GM12892 (cell line): ENCODE results near the gene MMP24.
"Not testable (repeated sequence)": the region's sequence is repeated elsewhere in the genome, so short reads cannot be mapped to it uniquely, and the experiment has no call there.

Source experiments
- DNase-seq: peaks from one replicate; pipeline ENCODE4 v3.0.0; 2011; ENCODE audit not compliant: insufficient read length
- FAIRE-seq: peaks from 2 replicates; lab custom pipeline; 2011; peaks lifted over from hg19 to GRCh38; lab: Jason Lieb, UNC
- POLR2A ChIP-seq: IDR thresholded peaks from 2 replicates; pipeline ENCODE4 v1.6.1; 2011; ENCODE audit warnings: low read depth, low read length, control low read depth
- POLR2AphosphoS5 ChIP-seq: IDR thresholded peaks from 2 replicates; pipeline ENCODE4 v1.6.1; 2011; ENCODE audit warnings: low read depth, low read length, control low read depth
- TAF1 ChIP-seq: IDR thresholded peaks from 2 replicates; pipeline ENCODE4 v1.6.1; 2011; ENCODE audit warnings: low read depth, mild to moderate bottlenecking, control low read depth, low read length, borderline replicate concordance

Gene MMP24

GRCh38 chr20:35248641-35249475, 22.4 kb downstream of the MMP24 start:
- TF ChIP-seq TAF1 (no peak), POLR2AphosphoS5 (no peak), POLR2A (no peak)
- FAIRE-seq (no peak), DNase-seq (no peak)

GRCh38 chr20:35251613-35251940, 25.1 kb downstream of the MMP24 start:
- TF ChIP-seq TAF1 (no peak), POLR2A (no peak), POLR2AphosphoS5 (no peak)
- no peak for FAIRE-seq
- no peak for DNase-seq

DNA sequence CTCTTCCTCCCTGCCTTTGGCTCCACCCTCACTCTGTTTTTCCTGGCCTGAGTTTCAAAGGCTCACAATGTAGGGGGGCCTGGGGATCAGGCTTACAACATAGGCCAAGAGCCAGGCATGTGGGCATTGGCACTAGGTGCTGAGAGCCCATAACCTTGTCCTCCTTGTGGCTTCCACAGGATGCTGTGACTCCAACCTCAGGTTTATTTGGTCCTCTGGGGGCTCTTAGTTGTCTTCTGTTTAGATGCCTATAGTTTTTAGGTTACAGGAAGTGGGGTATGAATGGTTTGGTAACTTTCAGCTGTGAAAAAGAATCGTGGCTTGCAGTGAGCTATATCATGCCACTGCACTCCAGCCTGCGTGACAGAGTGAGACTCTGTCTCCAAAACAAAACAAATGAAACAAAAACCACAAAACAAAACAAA, 25.6 kb downstream of the MMP24 start:
- FAIRE-seq = peak; percentile 53

DNA sequence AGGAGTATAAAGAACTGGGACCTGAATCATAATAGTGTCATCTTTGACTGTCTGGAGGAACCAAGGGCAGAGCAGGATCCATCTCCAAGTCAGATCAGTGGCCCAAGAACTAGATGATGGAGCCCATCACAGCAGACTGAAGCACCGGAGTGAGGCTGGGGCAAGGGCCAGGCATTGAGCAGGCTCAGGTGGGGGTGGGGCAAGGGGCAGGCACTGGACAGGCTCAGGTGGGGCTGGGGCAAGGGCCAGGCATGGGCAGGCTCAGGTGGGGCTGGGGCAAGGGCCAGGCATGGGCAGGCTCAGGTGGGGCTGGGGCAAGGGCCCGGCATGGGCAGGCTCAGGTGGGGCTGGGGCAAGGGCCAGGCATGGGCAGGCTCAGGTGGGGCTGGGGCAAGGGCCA, 26.1 kb downstream of the MMP24 start:
- not testable (repeated sequence) for FAIRE-seq, DNase-seq

More for the DNA sequence above, 25.6 kb downstream of the MMP24 start:
- TF ChIP-seq POLR2A (no peak), TAF1 (no peak), POLR2AphosphoS5 (no peak)
- DNase-seq = no peak

GRCh38 chr20:35253010-35253409, 26.5 kb downstream of the MMP24 start:
- FAIRE-seq (no peak), DNase-seq (no peak)
- no peak for TF ChIP-seq POLR2AphosphoS5
- no peak for TF ChIP-seq TAF1
- no peak for TF ChIP-seq POLR2A

DNA sequence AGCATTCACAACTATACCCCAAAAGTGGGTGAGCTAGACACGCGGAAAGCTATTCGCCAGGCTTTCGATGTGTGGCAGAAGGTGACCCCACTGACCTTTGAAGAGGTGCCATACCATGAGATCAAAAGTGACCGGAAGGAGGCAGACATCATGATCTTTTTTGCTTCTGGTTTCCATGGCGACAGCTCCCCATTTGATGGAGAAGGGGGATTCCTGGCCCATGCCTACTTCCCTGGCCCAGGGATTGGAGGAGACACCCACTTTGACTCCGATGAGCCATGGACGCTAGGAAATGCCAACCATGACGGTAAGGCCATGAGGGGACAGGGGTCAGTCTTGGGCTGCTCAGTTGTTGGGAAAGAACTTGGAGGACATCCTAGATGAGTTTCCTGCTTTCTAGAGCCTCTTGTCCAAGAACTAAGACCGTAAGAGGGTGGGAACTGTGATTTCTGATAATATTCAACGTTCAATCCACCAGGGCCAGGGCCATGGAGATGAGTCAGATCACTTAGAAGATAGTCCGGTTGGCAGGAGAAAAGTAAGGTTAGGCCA, 28.0 kb downstream of the MMP24 start:
- no peak for FAIRE-seq
- DNase-seq = no peak
- TF ChIP-seq POLR2AphosphoS5 = no peak
- no peak for TF ChIP-seq TAF1
- no peak for TF ChIP-seq POLR2A

DNA sequence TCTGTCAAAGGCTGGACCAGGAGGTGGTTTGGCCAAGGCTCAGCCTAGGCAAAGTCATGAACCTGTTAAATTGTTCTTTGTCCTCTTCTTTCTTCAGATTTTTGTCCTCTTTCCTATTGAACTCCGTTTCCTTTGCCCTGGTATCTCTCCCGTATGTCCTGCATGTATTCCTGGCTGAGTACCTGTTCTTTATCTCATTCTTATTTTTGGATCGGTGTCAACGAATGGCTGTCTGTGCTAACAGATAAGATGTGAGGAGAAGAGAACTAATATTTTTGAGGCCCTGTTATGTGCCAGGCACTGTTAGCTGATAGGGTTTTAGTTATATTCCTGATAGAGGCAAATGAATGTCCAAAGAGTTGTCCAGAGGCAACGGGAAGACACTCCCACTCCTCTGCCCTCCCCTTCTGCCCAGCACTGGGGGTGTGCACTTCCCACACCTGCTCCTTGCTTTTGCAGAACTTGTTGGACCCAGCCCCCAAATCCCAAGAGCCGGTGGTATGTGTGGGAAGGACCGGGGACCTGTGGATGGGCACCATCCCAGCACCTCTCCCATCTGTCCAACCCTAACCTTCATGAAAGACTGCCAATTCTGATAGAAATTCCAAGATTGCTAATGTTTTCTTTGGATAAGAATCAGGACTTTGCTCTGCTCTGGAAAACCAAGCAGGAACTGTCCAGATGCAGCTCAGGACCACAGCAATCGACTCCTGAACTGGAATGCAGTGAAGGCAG, 30.9 kb downstream of the MMP24 start:
- FAIRE-seq = no peak
- TF ChIP-seq TAF1 = no peak
- no peak for TF ChIP-seq POLR2A
- no peak for TF ChIP-seq POLR2AphosphoS5
- no peak for DNase-seq

DNA sequence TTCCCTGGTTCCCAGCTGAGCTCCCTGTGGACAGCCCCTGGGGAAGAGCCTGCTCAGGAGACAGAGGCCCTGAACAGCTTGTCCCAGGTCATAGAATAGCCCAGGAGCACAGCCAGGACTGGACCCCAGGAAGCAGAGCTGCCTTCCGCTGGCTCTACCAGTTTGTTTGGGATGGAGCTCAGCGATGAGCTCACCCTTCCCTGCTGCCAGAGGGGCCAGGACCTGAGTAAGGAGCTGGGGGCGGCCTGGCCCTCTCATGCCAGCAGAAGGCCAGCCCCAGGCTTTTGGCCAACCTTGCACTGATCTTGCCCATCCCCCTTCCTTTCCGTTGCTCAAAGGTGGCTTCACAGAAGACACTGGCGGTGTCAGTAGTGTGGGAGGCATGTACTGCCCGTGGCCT, 33.9 kb downstream of the MMP24 start:
- DNase-seq (no peak), FAIRE-seq (no peak)
- TF ChIP-seq TAF1 = no peak
- no peak for TF ChIP-seq POLR2AphosphoS5
- TF ChIP-seq POLR2A = no peak

DNA sequence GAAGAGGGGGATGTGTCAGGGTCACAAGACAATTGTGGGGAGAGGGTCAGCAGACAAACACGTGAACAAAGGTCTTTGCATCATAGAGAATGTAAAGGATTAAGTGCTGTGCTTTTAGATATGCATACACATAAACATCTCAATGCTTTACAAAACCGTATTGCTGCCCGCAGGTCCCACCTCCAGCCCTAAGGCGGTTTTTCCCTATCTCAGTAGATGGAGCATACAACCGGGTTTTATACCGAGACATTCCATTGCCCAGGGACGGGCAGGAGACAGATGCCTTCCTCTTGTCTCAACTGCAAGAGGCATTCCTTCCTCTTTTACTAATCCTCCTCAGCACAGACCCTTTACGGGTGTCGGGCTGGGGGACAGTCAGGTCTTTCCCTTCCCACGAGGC, 35.8 kb downstream of the MMP24 start:
- not testable (repeated sequence) for DNase-seq, FAIRE-seq

DNA sequence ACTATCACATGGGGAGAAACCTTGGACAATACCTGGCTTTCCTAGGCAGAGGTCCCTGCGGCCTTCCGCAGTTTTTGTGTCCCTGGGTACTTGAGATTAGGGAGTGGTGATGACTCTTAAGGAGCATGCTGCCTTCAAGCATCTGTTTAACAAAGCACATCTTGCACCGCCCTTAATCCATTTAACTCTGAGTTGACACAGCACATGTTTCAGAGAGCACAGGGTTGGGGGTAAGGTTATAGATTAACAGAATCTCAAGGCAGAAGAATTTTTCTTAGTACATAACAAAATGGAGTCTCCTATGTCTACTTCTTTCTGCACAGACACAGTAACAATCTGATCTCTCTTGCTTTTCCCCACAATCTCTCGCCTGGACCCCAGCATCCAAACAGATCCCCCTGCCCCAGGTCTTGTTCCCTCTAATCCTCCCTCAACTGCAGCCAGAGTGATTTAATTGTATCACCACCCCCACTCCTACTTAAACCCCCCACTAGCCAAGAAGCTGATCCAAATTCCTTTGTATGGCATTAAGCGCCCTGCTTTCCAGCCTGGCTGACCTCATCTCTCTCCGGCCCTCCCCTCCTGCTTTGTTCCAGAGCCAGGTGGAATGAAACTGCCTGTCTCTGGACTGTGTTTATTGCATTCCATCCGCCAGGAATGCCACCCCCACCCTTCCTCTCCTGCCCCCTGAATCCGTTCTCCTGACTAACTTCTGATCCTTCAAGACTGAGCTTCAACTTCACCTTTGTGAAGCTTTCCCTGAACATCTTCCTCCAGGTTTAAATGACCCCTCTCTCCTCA, 36.4 kb downstream of the MMP24 start:
- FAIRE-seq, DNase-seq: not testable (repeated sequence)

- TF ChIP-seq POLR2AphosphoS5 (no peak), TAF1 (no peak), POLR2A (no peak)
- DNase-seq (no peak), FAIRE-seq (no peak)
These were observed 37.2 kb downstream of the MMP24 start for GRCh38 chr20:35263532-35264341.
